Stimulated activated naive CD8-positive, alpha-beta T cell treated with anti-CD3 and anti-CD28 coated beads, Interleukin-15, Interleukin-2, amounts not matched to agents 100 U/mL and 50 U/mL, for 24 hours (primary cell): ENCODE measurements around the gene JMJD1C.
"Not testable (repeated sequence)": the region's sequence is repeated elsewhere in the genome, so short reads cannot be mapped to it uniquely, and the experiment has no call there.

Source experiments
- ATAC-seq: fragments of 150-1000 bp; cut with Tn5 transposase; one replicate; pipeline ENCODE4 v1.10.0; 2021
- DNase-seq: peaks from one replicate; pipeline ENCODE4 v3.0.0; 2021

The JMJD1C gene

GRCh38 chr10:63256009-63256773 is 209.6 kb downstream of the JMJD1C start:
- no peak for ATAC-seq
- DNase-seq: no peak

GRCh38 chr10:63255316-63255715 is 210.5 kb downstream of the JMJD1C start:
- DNase-seq: no peak
- no peak for ATAC-seq

GRCh38 chr10:63253040-63253439 is 212.7 kb downstream of the JMJD1C start:
- ATAC-seq (no peak), DNase-seq (no peak)

- no peak for ATAC-seq
- no peak for DNase-seq
Measured at GRCh38 chr10:63252095-63252762, 213.5 kb downstream of the JMJD1C start.

DNA sequence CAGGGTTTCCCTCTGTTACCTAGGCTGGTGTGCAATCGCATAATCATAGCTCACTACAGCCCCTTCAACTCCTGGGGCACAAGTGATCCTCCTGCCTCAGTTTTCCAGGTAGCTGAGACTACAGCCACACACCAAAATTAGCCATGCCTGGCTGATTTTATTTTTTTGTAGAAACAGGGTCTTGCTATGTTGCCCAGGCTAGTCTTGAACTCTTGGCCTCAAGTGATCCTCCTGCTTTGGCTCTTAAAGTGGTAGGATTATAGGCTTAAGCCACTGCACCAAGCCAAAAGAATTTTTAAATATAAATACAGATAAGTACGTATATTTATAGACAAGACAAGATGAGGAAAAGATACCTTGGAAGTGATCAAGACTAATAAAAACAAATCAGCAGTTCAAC is 215.7 kb downstream of the JMJD1C start:
- no peak for DNase-seq
- ATAC-seq: no peak

- DNase-seq: no peak
- no peak for ATAC-seq
Measured at GRCh38 chr10:63247771-63248170, 218.0 kb downstream of the JMJD1C start.

GRCh38 chr10:63246356-63246755 is 219.4 kb downstream of the JMJD1C start:
- DNase-seq: no peak
- ATAC-seq: no peak

DNA sequence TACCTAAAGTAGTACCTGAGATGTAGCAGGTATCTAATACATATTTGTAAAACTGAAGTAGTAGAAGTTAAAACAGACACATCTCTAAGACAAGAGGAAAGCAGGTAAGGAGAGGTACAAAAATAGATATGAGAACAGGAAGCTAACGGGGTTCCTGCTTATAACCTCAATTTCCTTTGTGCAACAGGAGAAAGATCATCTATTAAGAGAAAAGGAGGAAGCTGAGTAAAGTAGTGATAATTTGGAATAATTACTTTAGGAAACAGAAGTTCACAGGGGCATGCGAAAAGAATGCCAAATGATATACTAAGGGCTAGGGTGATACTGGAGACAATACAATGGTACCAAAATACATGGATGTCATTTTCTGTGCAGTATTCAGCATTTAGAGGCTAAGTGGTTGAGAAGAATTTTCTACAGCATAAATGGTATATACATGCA is 223.9 kb downstream of the JMJD1C start:
- DNase-seq (no peak), ATAC-seq (no peak)

DNA sequence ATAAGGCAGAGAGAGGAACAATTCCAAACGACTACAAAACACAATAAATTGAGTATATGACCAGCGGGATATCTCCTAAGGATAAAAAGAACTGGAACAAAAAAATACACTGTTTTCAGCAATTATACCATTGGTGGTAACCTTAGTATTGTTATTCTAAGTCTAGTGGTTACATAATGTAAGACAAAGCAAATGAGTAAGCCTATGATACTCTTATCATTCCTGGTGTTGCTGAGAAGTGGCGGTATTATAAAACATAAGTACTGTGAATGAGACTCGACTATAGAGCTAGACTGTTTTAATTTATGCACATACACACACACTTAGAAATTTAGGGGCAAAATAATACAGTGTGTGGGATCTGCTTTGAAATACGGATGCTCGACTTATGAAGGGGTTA is 225.0 kb downstream of the JMJD1C start:
- ATAC-seq: no peak

GRCh38 chr10:63238501-63238900 is 227.3 kb downstream of the JMJD1C start:
- DNase-seq (no peak), ATAC-seq (no peak)

More for the DNA sequence above, 225.0 kb downstream of the JMJD1C start:
- DNase-seq: no peak

GRCh38 chr10:63237396-63237795 is 228.4 kb downstream of the JMJD1C start:
- DNase-seq: no peak
- ATAC-seq: no peak

GRCh38 chr10:63236113-63236935 is 229.5 kb downstream of the JMJD1C start:
- ATAC-seq (peak; percentile 90), DNase-seq (no peak)

DNA sequence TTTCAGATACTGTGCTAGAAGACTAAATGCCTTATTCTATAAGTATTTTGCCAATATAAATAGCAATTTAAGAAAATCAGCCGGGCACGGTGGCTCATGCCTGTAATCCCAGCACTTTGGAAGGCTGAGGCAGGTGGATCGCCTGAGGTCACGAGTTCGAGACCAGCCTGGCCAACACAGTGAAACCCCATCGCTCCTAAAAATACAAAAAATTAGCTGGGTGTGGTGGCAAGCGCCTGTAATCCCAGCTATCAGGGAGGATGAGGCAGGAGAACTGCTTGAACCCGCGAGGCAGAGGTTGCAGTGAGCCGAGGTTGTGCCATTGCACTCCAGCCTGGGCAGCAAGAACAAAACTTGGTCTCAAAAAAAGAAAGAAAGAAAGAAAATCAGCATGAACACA is 230.6 kb downstream of the JMJD1C start:
- ATAC-seq, DNase-seq: not testable (repeated sequence)

DNA sequence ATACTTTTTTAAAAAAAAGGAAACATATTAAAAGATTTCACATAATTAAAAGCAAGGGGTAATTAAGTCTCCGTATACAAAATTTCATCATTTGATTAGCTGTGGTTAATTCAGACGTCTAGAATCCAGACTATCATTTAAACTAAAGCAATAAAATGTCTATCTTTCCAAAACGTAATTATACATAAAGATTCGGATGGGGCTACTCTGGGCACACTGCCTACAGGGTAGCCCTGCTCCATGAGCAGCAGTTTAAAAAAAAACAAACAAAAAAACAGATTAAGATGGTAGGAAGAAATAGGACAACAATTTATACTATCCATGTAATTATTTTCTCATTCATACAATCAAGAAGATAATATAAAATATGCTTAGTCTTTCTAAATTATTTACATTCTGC is 236.6 kb downstream of the JMJD1C start:
- DNase-seq (no peak), ATAC-seq (no peak)

DNA sequence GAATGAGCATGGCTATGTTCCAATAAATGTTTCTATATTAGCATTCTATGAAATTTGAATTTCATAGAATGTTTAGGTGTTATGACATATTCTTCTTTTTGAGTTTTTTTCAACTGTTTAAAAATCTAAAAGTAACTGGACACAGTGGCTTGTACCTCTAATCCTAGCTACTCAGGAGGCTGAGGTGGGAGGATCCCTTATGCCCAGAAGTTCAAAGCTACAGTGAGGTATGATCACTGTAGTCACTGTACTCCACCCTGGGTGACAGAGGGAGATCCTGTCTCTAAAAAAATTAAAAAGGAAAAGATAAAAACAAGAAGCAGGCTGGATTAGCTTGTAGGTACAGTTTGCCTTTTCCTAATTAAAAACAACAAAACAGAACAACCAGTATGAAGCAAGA is 237.5 kb downstream of the JMJD1C start:
- no peak for ATAC-seq
- no peak for DNase-seq

DNA sequence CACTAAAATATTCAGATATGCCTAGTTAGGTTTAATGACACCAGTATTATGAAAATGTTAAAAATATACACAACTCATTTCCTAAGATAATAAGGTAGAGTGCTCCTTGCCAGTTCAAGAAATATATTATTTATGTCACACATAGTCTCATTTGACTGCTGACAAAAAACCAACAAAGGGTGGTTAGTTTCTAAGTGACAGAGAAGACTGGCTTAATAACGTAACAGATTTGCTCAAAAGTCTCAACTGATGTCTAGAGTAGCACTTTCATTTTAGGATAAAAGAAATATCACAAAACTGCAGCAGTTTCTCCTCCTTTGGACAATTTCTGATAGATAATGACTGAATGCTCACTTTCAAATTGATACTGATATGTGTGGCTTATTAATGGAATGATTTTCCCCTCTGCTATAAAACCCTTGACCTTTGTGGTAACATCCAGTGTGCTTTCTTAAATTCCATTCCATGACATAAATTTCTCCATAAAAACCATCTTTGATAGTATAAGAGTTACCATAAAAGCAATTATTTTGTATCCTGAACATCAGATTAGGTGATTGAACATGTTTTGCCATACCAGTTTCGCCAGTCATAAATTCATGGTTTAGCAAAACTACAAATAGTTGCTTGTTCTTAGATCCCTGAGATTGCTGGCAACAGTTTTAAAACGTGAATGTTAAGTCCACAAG is 238.4 kb downstream of the JMJD1C start:
- DNase-seq (no peak), ATAC-seq (peak; percentile 67)

- ATAC-seq: no peak
Measured at GRCh38 chr10:63224241-63224640, 241.5 kb downstream of the JMJD1C start.

DNA sequence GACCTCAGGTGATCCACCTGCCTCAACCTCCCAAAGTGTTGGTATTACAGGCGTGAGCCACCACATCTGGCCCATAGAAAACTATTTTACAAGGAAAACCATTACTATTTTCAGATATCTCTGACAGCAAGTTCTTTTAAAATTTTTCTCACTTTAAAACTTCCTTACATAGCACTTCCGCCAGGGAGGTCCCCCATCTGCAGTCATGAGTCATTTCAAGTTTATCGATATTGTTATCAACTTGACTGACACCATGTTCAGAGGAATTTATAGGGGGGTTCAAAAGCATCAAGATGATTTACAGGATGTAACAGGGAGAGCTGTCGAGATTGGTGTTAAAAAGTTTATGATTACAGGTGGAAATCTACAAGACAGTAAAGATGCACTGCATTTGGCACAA is 243.8 kb downstream of the JMJD1C start:
- no peak for ATAC-seq
- no peak for DNase-seq

More at GRCh38 chr10:63224241-63224640, 241.5 kb downstream of the JMJD1C start:
- DNase-seq: no peak

GRCh38 chr10:63219749-63220148 is 246.0 kb downstream of the JMJD1C start:
- DNase-seq: no peak
- ATAC-seq: no peak

DNA sequence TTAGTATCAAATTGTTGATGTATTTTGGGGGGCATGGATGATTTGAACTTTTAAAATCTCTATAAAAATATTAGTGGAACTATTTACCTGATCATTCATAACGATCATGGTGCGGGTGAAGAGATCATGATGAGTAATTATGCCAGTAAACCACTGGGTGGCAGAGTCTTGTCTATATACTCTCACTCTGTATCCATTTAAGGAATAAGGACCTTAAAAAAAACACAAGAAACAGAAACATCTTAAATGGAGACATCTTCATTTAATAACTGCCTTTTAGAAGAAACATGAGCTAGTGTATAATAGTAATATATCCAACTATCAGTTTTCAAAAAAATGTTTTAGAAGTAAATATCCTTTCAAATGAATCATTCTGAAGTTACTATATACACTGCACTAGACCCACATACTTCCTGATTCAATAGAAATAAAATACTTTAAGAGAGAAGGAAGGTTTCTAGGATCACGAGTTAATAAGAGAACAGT is 248.6 kb downstream of the JMJD1C start:
- no peak for DNase-seq
- ATAC-seq: peak; percentile 86

- no peak for ATAC-seq
- no peak for DNase-seq
Measured at GRCh38 chr10:63214571-63214970, 251.2 kb downstream of the JMJD1C start.

GRCh38 chr10:63213489-63213888 is 252.3 kb downstream of the JMJD1C start:
- ATAC-seq: no peak

More at GRCh38 chr10:63213489-63213888, 252.3 kb downstream of the JMJD1C start:
- no peak for DNase-seq
